ENCODE measurements around the gene OR5H2. TPM values are rescaled to one million over a fixed set of nuclear protein-coding genes. Genes with fewer than 3 reads are reported as not detected.

The OR5H2 gene
- total and polyA plus RNA-seq, 2 of the 8 experiments (the other 6 are each of a cell fraction or from before 2014, with no cell fraction given), result not detected

DNA sequence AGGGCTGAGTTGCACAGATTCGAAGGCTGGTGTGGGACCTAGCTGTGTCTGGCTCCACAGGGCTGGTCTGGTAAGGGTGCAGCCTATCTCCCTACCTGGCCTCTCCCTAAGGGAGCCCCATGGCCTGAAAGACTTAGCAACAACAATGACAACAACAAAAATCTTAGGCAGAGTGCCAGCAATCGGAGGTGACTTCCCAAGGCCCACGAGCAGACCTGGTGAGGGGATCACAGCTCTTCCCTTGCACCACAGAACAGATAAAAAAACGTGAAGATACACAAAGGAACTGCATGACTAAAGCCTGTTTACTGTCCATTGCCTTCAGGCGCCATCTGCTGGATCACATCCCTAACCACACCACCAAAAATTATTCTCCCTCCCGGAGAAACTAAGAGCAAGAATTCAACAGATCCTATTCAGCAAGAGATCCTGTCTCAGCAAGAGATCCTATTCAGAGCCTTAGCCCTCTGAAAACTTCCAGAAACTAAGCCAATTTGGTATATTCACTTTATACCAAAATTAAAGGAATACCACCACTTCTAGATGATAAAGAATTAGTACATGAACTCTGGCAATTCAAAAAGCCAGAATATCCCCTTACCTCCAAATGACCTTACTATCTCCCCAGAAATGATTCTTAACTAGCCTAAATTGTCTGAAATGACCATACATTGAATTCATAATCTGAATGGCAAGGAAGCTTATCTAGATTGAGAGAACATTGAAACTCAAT, 47.3 kb downstream of the OR5H2 start:
- DNase-seq (ENCODE audit: low read depth in 1 of 2, low spot score in 2 of 2), result peak in 1 of 2 experiments; percentile 71
- H3K79me1 ChIP-seq (ENCODE audit: low read depth, low read length), result no peaks in the 10 kb centered on the region
- H2AK5ac ChIP-seq (ENCODE audit: low read depth, low read length), result 0 out of 2 replicates have a peak overlapping the region, but pooled peaks have one; percentile 5
- H3K23ac ChIP-seq (ENCODE audit: insufficient read length), result no peak overlapping the region
- peak overlapping the region in 1 of 4 experiments; percentile 19; a peak in 1 of 7 replicates for H3K9ac ChIP-seq (replicated peaks in 1 of 4; ENCODE audit: extremely low read depth in 1 of 4, low read depth in 3 of 4, low read length in 3 of 4)
- peak overlapping the region; percentile 10 for H3K4ac ChIP-seq (replicated peaks; ENCODE audit: insufficient read length, low read depth, low read length)
- CTCF ChIA-PET (ENCODE audit: partially characterized antibody), result interaction anchor here (0.7 to 5.6 kb wide), 49 partner anchors 8 to 634 kb away, joined by 3 to 97 read pairs (median 4); partner anchors contain the start of genes CRYBG3 and OR5H15
- H3K23me2 ChIP-seq (ENCODE audit: low read depth, low read length), result 0 out of 2 replicates have a peak, but pooled peaks cover 2% of the 10 kb centered on the region
- peaks cover 0 to 2% of the 10 kb centered on the region in 2 experiments; a peak in 2 of 4 replicates for H3K79me2 ChIP-seq (ENCODE audit: control insufficient read depth in 1 of 2, insufficient read depth in 2 of 2, low read length in 2 of 2)
- peak; percentile 100 for FAIRE-seq
- peak overlapping the region; percentile 52; the same call in 1 of the 2 replicates for H4K8ac ChIP-seq (ENCODE audit: extremely low read depth, insufficient read depth, low read length)
- H3K4me2 ChIP-seq (ENCODE audit: insufficient read depth in 1 of 2, low read depth in 2 of 2, low read length in 2 of 2), result no peak overlapping the region
- H4K5ac ChIP-seq (ENCODE audit: insufficient read length, low read depth, low read length), result peak overlapping the region; percentile 7
- H2AFZ ChIP-seq (ENCODE audit: low read length), result peak overlapping the region; percentile 70
- H4K20me1 ChIP-seq (replicated peaks in 1 of 2; ENCODE audit: control insufficient read depth in 1 of 2, insufficient read depth in 2 of 2, low read length in 2 of 2), result no peaks in the 10 kb centered on the region
- H2BK5ac ChIP-seq (ENCODE audit: low read depth, low read length), result peak overlapping the region; percentile 84
- peak overlapping the region; percentile 7 for H3K18ac ChIP-seq (ENCODE audit: extremely low read depth, low read length)
- no peak for TF ChIP-seq CTBP2 (IDR thresholded peaks at IDR 0.05; ENCODE audit: borderline replicate concordance, insufficient read depth, insufficient read length, low read length)
- TF ChIP-seq KDM1A (IDR thresholded peaks at IDR 0.05; ENCODE audit: borderline replicate concordance, low read length), result no peak
- no peak for TF ChIP-seq FOSL1 (IDR thresholded peaks at IDR 0.05; ENCODE audit: insufficient read depth, low read depth, low read length)
- TF ChIP-seq, protein P1, sequence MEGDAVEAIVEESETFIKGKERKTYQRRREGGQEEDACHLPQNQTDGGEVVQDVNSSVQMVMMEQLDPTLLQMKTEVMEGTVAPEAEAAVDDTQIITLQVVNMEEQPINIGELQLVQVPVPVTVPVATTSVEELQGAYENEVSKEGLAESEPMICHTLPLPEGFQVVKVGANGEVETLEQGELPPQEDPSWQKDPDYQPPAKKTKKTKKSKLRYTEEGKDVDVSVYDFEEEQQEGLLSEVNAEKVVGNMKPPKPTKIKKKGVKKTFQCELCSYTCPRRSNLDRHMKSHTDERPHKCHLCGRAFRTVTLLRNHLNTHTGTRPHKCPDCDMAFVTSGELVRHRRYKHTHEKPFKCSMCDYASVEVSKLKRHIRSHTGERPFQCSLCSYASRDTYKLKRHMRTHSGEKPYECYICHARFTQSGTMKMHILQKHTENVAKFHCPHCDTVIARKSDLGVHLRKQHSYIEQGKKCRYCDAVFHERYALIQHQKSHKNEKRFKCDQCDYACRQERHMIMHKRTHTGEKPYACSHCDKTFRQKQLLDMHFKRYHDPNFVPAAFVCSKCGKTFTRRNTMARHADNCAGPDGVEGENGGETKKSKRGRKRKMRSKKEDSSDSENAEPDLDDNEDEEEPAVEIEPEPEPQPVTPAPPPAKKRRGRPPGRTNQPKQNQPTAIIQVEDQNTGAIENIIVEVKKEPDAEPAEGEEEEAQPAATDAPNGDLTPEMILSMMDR (IDR thresholded peaks at IDR 0.05; ENCODE audit: control extremely low read depth in 1 of 3, insufficient read depth in 1 of 3, low read depth in 1 of 3, low read length in 3 of 3), result peak; percentile 15 to 91 (median 87)
- peak; percentile 45; the same call in 1 of the 2 replicates for TF ChIP-seq JUND (IDR thresholded peaks at IDR 0.05; ENCODE audit: low read length)
- peak; percentile 95 to 96 for TF ChIP-seq RAD21 (IDR thresholded peaks at IDR 0.05 in 1 of 2, conservative IDR thresholded peaks at IDR 0.05 in 1 of 2; ENCODE audit: low read depth in 2 of 2, low read length in 2 of 2)
- peaks cover 9 to 24% (median 14%) of the 10 kb centered on the region in 4 experiments for H3K4me1 ChIP-seq (replicated peaks in 1 of 4; ENCODE audit: control insufficient read depth in 3 of 4, insufficient read depth in 4 of 4, low read length in 3 of 4)
- peak overlapping the region; percentile 25; the same call in 1 of the 2 replicates for H2BK15ac ChIP-seq (ENCODE audit: low read length)
- peak overlapping the region; percentile 45 for H2BK12ac ChIP-seq (ENCODE audit: low read depth, low read length)
- H3K14ac ChIP-seq (ENCODE audit: insufficient read length), result no peak overlapping the region
- no peaks in the 10 kb centered on the region for H3K27me3 ChIP-seq (replicated peaks in 1 of 4; ENCODE audit: control insufficient read depth in 3 of 4, extremely low read depth in 1 of 4, insufficient read depth in 3 of 4, low read length in 3 of 4)
- peak overlapping the region; percentile 92 for H4K91ac ChIP-seq (replicated peaks; ENCODE audit: insufficient read length, low read length)
- no peaks in the 10 kb centered on the region for H3K36me3 ChIP-seq (ENCODE audit: control insufficient read depth in 2 of 4, insufficient read depth in 4 of 4, low read length in 3 of 4)
- no peak overlapping the region for H3K56ac ChIP-seq (replicated peaks; ENCODE audit: insufficient read length, low read depth, low read length)
- POLR2A ChIA-PET (ENCODE audit: partially characterized antibody), result interaction anchor here (0.7 to 2.3 kb wide), 7 partner anchors 11 to 291 kb away, joined by 3 to 13 read pairs (median 3); no protein-coding TSS in a partner anchor
- H3K27ac ChIP-seq (ENCODE audit: low read depth, low read length), result 0 out of 2 replicates have a peak overlapping the region, but pooled peaks have one; percentile 48
- H3K4me3 ChIP-seq (ENCODE audit: extremely low read depth in 1 of 4, insufficient read depth in 2 of 4, low read depth in 3 of 4, low read length in 4 of 4), result no peak overlapping the region
- peak overlapping the region; percentile 100 for H2BK20ac ChIP-seq (ENCODE audit: low read length)
- no peaks in the 10 kb centered on the region for H3K9me3 ChIP-seq (ENCODE audit: insufficient read depth in 2 of 2, low read depth in 1 of 2, low read length in 1 of 2)
- peak overlapping the region; percentile 3 for H2BK120ac ChIP-seq (replicated peaks; ENCODE audit: low read depth, low read length)
- WGBS, 2 experiments (ENCODE audit: extremely low coverage in 1 of 2, insufficient coverage in 1 of 2, insufficient read length in 1 of 2, insufficient replicate concordance in 2 of 2, low coverage in 1 of 2, low lambda C conversion rate in 2 of 2, missing lambda C conversion rate in 1 of 2), result 33% methylated on average over 6 of the region's 6 CpGs; no CpG with 5 or more reads in 1 of the 2 experiments
